AG08396 (cell line): ENCODE measurements around the gene GPR63.
"Not testable (repeated sequence)": the region's sequence is repeated elsewhere in the genome, so short reads cannot be mapped to it uniquely, and the experiment has no call there.

Experiments
- DNase-seq: peaks from one replicate; pipeline ENCODE4 v3.0.0; 2012; ENCODE audit warnings: low spot score, mixed read lengths

The GPR63 gene

GRCh38 chr6:96837081-96837971, at the start of gene GPR63:
Gene GPR63 (minus strand): TSS chr6:96837477. CDS start chr6:96799731, 37,746 bp downstream.
- DNase-seq = peak; percentile 93

DNA sequence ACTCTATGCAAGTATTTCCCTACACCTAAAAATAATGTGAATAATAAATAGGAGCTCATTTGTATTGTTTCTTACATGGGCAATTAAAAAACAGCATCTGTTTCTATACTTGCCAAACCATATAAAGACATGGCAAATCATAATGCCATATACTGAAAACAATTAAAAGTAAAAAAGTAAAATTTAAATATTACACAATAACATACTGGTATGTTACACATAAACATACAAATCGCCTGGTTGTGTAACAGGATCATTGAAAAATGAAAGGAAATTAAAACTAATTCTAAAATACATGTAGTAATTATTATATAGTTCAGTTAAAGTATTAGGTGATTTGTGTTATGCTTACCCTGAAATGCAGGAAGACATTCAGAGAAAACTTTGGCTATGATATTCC, 49.2 kb upstream of the GPR63 start:
- no peak for DNase-seq

DNA sequence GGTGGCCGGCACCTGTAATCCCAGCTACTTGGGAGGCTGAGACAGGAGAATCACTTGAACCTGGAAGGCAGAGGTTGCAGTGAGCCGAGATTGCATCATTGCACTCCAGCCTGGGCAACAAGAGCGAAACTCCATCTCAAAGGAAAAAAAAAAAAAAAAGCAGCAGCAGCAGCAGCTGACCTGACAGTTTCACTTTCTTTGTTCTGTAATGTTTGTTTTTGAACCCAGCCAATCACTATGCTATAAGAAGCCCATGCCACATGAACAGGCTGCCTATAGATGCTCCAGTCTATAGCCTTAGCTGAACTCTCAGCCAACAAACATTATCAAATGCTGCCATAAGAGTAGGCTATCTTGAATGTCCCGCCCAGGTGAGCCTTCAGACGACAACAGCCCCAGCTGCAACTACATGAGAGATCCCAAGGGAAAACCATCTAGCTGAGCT, 47.9 kb upstream of the GPR63 start:
- DNase-seq = not testable (repeated sequence)

GRCh38 chr6:96878143-96878542, 40.9 kb upstream of the GPR63 start:
- DNase-seq = no peak

- no peak for DNase-seq
Observed at GRCh38 chr6:96876886-96877545, 39.7 kb upstream of the GPR63 start.

GRCh38 chr6:96872976-96873375, 35.7 kb upstream of the GPR63 start:
- DNase-seq = no peak

GRCh38 chr6:96865055-96865405, 27.8 kb upstream of the GPR63 start:
- no peak for DNase-seq

DNA sequence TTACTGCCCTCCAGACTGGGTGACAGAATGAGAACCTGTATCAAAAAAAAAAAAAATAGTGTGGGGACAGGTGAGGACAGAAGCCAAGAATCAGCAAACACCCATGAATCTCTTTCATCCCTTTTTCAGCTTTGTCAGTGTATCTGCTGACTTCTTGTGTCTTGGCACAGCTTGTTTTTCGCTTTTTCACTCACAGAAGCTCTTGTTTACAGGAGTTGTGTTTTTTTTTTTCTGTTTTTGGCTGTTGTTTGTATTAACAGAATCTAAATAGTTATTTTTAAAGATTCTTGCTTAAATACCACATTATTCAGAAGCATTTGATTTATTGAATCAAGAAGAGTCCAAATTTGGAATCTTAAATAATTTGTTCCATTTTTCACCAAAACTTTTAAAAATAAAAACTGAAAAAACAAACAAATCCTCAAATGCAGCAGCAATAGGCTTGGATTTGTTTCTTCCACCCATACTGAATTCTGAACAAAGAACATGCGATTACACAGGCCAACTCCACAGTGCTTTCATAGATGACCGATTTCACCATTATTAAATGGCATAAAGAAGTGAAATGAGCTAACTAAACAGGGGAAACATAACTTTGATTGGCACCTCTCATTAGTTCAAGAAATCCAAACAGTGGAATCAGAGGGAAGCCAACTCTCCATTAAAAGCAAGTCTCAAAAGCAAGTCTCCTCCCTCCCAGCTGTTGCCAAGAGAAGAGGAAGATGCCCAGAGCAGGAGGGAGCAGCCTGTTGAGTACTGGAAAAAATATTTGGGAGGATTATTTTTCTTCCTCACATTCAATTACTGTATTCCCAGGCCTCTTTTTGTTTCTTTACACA, 27.2 kb upstream of the GPR63 start:
- no peak for DNase-seq

- no peak for DNase-seq
Observed at GRCh38 chr6:96862560-96862959, 25.3 kb upstream of the GPR63 start.

- no peak for DNase-seq
Observed at GRCh38 chr6:96861588-96861987, 24.3 kb upstream of the GPR63 start.

- DNase-seq = no peak
Observed at GRCh38 chr6:96856856-96857255, 19.6 kb upstream of the GPR63 start.

DNA sequence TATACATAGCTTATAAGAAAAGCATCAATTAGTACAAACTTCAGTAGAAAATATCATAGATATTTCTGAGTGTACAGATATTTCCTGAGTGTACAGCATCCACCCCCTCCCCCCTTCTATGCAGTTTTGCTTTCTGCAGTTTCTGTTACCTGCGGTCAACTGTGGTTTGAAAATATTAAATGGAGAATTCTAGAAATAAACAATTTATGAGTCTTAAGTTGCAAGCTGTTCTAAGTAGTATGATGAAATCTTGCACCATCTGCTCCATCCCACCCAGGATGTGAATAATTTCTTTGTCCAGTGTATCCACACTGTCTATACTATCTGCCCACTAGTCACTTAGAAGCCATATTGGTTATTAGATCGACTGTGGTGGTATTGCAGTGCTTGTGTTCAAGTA, 15.8 kb upstream of the GPR63 start:
- no peak for DNase-seq

- no peak for DNase-seq
Observed at GRCh38 chr6:96852605-96853004, 15.3 kb upstream of the GPR63 start.

DNA sequence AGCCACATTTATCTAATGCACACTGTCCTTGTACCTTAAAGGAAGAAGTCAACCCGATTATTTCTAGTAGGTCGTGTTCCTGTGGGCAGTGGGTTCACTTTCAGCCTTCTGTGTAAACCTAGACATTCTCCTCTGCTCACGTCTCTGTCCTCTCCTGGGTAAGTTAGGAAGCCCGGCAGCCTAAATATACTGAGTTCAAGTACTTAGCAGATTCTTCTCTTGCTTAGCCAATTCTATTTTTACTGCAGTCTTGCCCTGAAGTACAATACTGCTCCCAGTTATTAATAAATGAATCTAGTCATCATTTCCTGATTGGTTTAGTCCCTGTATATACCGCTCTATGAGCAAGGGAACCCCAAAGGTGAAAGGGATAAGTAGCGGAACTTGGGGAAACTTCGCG, 14.6 kb upstream of the GPR63 start:
- no peak for DNase-seq

DNA sequence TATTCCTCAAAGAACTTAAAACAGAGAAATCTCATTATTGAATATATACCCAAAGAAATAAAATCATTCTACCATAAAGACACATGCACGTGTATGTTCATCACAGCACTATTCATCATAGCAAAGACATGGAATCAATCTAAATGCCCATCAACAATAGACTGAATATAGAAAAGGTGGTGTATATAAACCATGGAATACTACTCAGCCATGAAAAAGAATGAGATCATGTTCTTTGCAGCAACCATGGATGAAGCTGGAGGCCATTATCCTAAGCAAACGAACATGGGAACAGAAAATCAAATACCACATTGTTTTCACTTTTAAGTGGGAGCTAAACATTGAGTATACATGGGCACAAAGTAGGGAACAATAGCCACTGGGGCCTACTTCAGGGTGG, 12.3 kb upstream of the GPR63 start:
- no peak for DNase-seq

DNA sequence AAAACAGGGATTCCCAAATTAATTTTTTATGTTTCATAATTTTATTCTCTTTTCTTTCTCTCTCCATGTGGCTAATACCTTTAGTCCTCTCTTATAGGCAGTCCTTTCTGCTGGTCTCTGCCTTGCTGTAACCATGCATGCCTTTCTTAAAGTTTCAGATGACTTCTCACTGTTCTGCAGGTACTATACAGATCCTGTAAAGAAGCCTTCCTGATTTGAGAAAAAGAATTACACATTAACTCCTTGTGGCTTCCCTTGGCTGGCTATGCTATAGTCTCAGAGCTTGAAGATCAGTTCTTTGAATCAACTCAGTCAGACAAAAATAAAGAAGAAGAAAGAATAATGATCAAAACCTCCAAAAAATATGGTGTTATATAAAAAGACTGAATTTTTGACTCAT, 7.3 kb upstream of the GPR63 start:
- no peak for DNase-seq

DNA sequence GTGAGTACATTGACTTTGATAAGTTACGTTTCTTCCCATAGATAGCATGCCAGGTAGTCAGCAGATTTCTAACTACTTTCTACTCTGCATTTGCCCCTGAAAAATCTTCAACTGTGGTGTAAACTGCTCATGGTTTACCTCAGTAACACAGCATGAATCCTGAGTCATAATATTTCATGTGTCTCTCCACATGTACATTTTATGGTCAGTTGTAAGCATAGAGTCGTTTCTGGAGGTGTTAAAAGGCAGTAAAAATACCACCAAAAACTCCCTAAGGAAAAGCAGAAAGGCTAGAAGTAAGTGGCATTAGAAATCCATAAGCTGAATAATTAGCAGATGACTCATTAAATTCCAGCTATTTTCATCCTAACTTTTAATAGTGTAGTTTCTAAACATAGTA, 4.1 kb upstream of the GPR63 start:
- DNase-seq = no peak

GRCh38 chr6:96836631-96837080, 621 bp downstream of the GPR63 start:
- DNase-seq = no peak

DNA sequence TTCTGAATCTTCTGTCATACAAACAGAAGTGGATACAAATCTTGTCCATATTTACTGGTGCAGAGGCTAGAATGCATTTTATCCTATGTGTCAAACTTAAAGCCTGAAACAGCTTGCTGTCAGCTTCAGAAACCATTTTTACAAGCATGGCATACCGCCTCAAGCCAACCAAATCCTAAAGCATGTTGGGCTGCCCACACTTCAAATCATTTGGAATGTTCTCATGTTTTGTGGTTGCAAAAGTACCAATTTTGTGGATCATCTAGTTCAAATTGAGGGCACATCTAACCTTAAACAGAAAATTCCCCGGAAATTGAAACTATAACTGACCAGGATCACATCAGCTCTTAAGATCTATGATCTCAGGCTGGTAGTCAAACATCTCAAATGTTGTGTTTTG, 3.2 kb downstream of the GPR63 start:
- no peak for DNase-seq

DNA sequence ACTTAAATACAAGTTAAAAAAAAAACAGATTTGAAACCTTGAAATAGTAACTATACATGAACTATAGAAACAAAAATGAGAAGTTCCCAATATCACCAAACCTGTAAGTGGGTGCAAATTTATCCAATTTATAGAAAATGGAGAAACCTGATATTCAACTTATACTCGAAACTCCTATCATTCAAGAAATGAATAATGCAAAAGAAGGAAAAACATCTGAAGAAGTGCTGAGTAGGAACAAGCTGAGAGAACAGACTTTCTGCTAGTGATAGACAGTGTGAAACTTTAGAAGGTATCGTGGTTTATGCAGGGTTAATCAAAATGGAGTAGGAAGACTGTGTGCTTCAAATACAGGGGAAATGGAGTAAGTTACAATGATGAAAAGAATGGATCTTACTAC, 4.5 kb downstream of the GPR63 start:
- no peak for DNase-seq

GRCh38 chr6:96826865-96827264, 10.4 kb downstream of the GPR63 start:
- no peak for DNase-seq

GRCh38 chr6:96823743-96824142, 13.5 kb downstream of the GPR63 start:
- no peak for DNase-seq

DNA sequence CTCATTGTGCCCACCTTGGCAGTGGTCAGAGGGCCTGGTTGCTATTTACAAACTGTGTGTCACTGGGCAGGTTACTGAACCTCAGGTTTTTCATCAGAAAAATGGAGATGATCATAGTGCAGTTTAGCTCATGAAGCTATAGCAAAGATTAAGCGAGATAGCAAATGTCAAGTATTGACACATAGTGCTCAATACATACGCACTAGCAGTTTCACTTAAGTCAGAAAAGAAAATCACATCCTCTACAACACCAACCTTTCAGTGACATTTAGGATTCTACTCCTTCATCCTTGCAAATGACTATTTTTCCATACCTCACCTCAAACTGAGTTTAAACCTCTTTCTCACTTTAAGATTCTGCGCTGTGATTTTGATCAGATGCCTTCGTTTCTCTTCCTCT, 16.2 kb downstream of the GPR63 start:
- no peak for DNase-seq
